K562 (cell line): ENCODE data around the gene ARFGEF3. TPM values are rescaled to one million over a fixed set of nuclear protein-coding genes. Genes with fewer than 3 reads are reported as not detected.
A peak's percentile ranks its signal among the peaks of the same experiment; 100 is the strongest.

Experiments
- CCAR2 ChIP-seq: fragments of 200-400 bp; formaldehyde crosslinking; IDR thresholded peaks from 2 replicates; pipeline ENCODE4 v1.6.1; 2017; ENCODE audit warnings: mild to moderate bottlenecking, low read depth, low read length
- ELF1 ChIP-seq: fragments of 200-800 bp; sonication (Bioruptor generic); IDR thresholded peaks from 2 replicates; pipeline ENCODE4 v1.6.1; 2016; ENCODE audit warnings: missing genetic modification characterization, missing compliant biosample characterization
- FOXM1 ChIP-seq, 2 experiments: fragments of 450-650 bp in 1 of 2; sonication (generic) in 1 of 2; formaldehyde crosslinking in 1 of 2; IDR thresholded peaks; 2 replicates each; pipeline versions ENCODE4 v1.6.1 to v1.9.0; 2017 to 2022; ENCODE audit warnings: low read depth in 2 of 2, mild to moderate bottlenecking in 2 of 2, missing genetic modification reagents in 1 of 2, moderate library complexity in 1 of 2
- KLF10 ChIP-seq: fragments of 250-450 bp; sonication (Bioruptor Pico); IDR thresholded peaks from 2 replicates; pipeline ENCODE4 v1.6.1; 2021; ENCODE audit warnings: matching md5 sums
- NR2C1 ChIP-seq, 2 experiments: fragments of 450-650 bp; IDR thresholded peaks; 2 replicates each; pipeline ENCODE4 v1.6.1; 2017; ENCODE audit warnings: mild to moderate bottlenecking in 2 of 2, antibody characterized with exemption in 1 of 2, inconsistent platforms in 1 of 2, missing compliant biosample characterization in 1 of 2, missing genetic modification characterization in 1 of 2
- RCOR1 ChIP-seq, 2 experiments: IDR thresholded peaks; 2 replicates each; pipeline ENCODE4 v1.6.1; 2012; ENCODE audit warnings: low read depth in 2 of 2, low read length in 2 of 2, borderline replicate concordance in 1 of 2, improper control_type of control experiment in 1 of 2
- TAL1 ChIP-seq: fragments of 450-650 bp; IDR thresholded peaks from 2 replicates; pipeline ENCODE4 v1.6.1; 2016; ENCODE audit warnings: mild to moderate bottlenecking
- ZKSCAN1 ChIP-seq: fragments of 150-350 bp; IDR thresholded peaks from 2 replicates; pipeline ENCODE4 v1.6.1; 2016; ENCODE audit warnings: low read depth, low read length
- ZNF146 ChIP-seq: IDR thresholded peaks from one replicate; pipeline ENCODE4 v1.6.1; 2018; ENCODE audit warnings: missing compliant biosample characterization; ENCODE audit not compliant: unreplicated experiment
- ZNF41 ChIP-seq: fragments of 250-450 bp; sonication (Bioruptor Pico); conservative IDR thresholded peaks from 2 replicates; pipeline ENCODE4 v1.4.0; 2020; ENCODE audit warnings: mild to moderate bottlenecking
- ZNF644 ChIP-seq: fragments of 200-800 bp; sonication (Bioruptor generic); IDR thresholded peaks from 2 replicates; pipeline ENCODE4 v1.6.1; 2016; ENCODE audit warnings: low read depth, missing genetic modification characterization, missing compliant biosample characterization
- polyA plus RNA-seq, 8 experiments: library from polyadenylated mRNA; depleted of rRNA in 4 of 8; stranded (reverse) in 5 of 8; unstranded in 3 of 8; fragments of >200 nt; fragmentation: Nextera tagmentation in 2 of 8; fragmentation: Illumina TruSeq in 1 of 8; extraction: Ambion mirVana in 2 of 8; extraction: Trizol in 1 of 8; gene quantifications; 2 replicates each; pipeline versions ENCODE4 v1.2.1 to v1.2.3, GENCODE V29; 2011 to 2014; ENCODE audit warnings: inconsistent platforms in 1 of 8, missing spikeins in 1 of 8
- total RNA-seq, 7 experiments: library from RNA; depleted of rRNA in 6 of 7; stranded (reverse); fragments of >200 nt in 6 of 7; fragmentation: Illumina TruSeq in 2 of 7; extraction: Trizol in 2 of 7; gene quantifications; 2 replicates each; pipeline versions ENCODE4 v1.2.1 to v1.2.3, GENCODE V29; 2011 to 2021; ENCODE audit warnings: low replicate concordance in 1 of 7
- TF ChIP-seq, protein P1 (sequence below): fragments of 250-450 bp; sonication (Bioruptor Pico); IDR thresholded peaks from 2 replicates; pipeline ENCODE4 v1.5.0; 2020; ENCODE audit warnings: mild to moderate bottlenecking, borderline replicate concordance
- TF ChIP-seq, protein P2 (sequence below): fragments of 250-450 bp; sonication (Bioruptor Pico); IDR thresholded peaks from 2 replicates; pipeline ENCODE4 v1.8.0; 2022; ENCODE audit warnings: moderate library complexity, mild to moderate bottlenecking, inconsistent platforms
- TF ChIP-seq, protein P3 (sequence below): sonication (generic); formaldehyde crosslinking; IDR thresholded peaks from 2 replicates; pipeline ENCODE4 v1.5.0; 2020; ENCODE audit warnings: missing genetic modification reagents
- TF ChIP-seq, protein P4 (sequence below): fragments of 250-450 bp; sonication (Bioruptor Pico); IDR thresholded peaks from 2 replicates; pipeline ENCODE4 v1.5.0; 2022; ENCODE audit warnings: mild to moderate bottlenecking
- TF ChIP-seq, protein P5 (sequence below): fragments of 450-650 bp; IDR thresholded peaks from 2 replicates; pipeline ENCODE4 v1.6.1; 2016; ENCODE audit warnings: low read depth, mild to moderate bottlenecking, moderate library complexity
- TF ChIP-seq, protein P6 (sequence below): sonication (generic); IDR thresholded peaks from 2 replicates; pipeline ENCODE4 v1.6.1; 2016
- TF ChIP-seq, protein P7 (sequence below), 2 experiments: fragments of 450-650 bp in 1 of 2; sonication (generic) in 1 of 2; formaldehyde crosslinking in 1 of 2; IDR thresholded peaks in 1 of 2; conservative IDR thresholded peaks in 1 of 2; 2 replicates each; pipeline versions ENCODE4 v1.6.1 to v1.8.1; 2016 to 2023; ENCODE audit warnings: mild to moderate bottlenecking in 2 of 2, moderate library complexity in 2 of 2, inconsistent platforms in 1 of 2, missing genetic modification reagents in 1 of 2

The ARFGEF3 gene
- total and polyA plus RNA-seq, 9 of the 15 experiments (the other 6 are each of a cell fraction or from before 2014, with no cell fraction given) = under 0.01 to 0.02 TPM; not detected in 7

DNA sequence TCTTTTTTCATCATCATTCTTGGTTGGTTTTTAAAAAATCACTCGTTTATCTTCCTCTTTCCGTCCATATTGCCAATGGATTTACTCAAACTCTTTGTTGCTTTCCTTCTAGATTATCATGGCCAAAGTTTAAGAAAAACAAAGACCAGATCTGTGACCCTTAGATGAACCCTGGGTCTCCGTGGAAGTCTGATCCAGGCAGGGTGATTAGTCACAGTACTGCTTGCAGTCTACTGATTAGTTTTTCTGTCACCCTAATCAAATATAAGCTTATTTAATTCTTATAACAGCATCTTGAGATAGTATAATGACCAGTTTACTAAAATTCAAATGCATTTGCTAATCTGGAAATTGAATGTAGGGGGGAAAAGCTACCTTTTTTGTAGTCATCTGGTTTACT, 210.0 kb downstream of the ARFGEF3 start (continued):
- TF ChIP-seq, protein P1, sequence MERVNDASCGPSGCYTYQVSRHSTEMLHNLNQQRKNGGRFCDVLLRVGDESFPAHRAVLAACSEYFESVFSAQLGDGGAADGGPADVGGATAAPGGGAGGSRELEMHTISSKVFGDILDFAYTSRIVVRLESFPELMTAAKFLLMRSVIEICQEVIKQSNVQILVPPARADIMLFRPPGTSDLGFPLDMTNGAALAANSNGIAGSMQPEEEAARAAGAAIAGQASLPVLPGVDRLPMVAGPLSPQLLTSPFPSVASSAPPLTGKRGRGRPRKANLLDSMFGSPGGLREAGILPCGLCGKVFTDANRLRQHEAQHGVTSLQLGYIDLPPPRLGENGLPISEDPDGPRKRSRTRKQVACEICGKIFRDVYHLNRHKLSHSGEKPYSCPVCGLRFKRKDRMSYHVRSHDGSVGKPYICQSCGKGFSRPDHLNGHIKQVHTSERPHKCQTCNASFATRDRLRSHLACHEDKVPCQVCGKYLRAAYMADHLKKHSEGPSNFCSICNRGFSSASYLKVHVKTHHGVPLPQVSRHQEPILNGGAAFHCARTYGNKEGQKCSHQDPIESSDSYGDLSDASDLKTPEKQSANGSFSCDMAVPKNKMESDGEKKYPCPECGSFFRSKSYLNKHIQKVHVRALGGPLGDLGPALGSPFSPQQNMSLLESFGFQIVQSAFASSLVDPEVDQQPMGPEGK (CRISPR knock-in tag) = no peak
- TF ChIP-seq TAL1 (peak; percentile 64), NR2C1 (IDR thresholded peaks at IDR 0.05) (no peak), NR2C1 (tag; IDR thresholded peaks at IDR 0.05) (peak; percentile 49; the same call in 1 of the 2 replicates), CCAR2 (no peak), ZNF41 (CRISPR knock-in tag) (no peak), FOXM1 (IDR thresholded peaks at IDR 0.05; ENCODE audit: low read depth) (no peak), FOXM1 (CRISPR knock-in tag; IDR thresholded peaks at IDR 0.05; ENCODE audit: low read depth) (no peak), RCOR1 (IDR thresholded peaks at IDR 0.05; ENCODE audit: borderline replicate concordance in 1 of 2, low read depth in 2 of 2, low read length in 2 of 2) (peak in 1 of 2 experiments; percentile 60; a peak in 1 of 4 replicates), ZKSCAN1 (no peak), KLF10 (CRISPR knock-in tag) (no peak), ELF1 (tag) (no peak), ZNF644 (tag) (no peak; the same call in 1 of the 2 replicates), ZNF146 (CRISPR knock-in tag) (no peak)
- TF ChIP-seq, protein P2, sequence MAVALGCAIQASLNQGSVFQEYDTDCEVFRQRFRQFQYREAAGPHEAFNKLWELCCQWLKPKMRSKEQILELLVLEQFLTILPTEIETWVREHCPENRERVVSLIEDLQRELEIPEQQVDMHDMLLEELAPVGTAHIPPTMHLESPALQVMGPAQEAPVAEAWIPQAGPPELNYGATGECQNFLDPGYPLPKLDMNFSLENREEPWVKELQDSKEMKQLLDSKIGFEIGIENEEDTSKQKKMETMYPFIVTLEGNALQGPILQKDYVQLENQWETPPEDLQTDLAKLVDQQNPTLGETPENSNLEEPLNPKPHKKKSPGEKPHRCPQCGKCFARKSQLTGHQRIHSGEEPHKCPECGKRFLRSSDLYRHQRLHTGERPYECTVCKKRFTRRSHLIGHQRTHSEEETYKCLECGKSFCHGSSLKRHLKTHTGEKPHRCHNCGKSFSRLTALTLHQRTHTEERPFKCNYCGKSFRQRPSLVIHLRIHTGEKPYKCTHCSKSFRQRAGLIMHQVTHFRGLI (CRISPR knock-in tag) = no peak
- TF ChIP-seq, protein P3, sequence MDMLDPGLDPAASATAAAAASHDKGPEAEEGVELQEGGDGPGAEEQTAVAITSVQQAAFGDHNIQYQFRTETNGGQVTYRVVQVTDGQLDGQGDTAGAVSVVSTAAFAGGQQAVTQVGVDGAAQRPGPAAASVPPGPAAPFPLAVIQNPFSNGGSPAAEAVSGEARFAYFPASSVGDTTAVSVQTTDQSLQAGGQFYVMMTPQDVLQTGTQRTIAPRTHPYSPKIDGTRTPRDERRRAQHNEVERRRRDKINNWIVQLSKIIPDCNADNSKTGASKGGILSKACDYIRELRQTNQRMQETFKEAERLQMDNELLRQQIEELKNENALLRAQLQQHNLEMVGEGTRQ = no peak
- TF ChIP-seq, protein P4, sequence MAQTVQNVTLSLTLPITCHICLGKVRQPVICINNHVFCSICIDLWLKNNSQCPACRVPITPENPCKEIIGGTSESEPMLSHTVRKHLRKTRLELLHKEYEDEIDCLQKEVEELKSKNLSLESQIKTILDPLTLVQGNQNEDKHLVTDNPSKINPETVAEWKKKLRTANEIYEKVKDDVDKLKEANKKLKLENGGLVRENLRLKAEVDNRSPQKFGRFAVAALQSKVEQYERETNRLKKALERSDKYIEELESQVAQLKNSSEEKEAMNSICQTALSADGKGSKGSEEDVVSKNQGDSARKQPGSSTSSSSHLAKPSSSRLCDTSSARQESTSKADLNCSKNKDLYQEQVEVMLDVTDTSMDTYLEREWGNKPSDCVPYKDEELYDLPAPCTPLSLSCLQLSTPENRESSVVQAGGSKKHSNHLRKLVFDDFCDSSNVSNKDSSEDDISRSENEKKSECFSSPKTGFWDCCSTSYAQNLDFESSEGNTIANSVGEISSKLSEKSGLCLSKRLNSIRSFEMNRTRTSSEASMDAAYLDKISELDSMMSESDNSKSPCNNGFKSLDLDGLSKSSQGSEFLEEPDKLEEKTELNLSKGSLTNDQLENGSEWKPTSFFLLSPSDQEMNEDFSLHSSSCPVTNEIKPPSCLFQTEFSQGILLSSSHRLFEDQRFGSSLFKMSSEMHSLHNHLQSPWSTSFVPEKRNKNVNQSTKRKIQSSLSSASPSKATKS (CRISPR knock-in tag) = no peak
- TF ChIP-seq, protein P5, sequence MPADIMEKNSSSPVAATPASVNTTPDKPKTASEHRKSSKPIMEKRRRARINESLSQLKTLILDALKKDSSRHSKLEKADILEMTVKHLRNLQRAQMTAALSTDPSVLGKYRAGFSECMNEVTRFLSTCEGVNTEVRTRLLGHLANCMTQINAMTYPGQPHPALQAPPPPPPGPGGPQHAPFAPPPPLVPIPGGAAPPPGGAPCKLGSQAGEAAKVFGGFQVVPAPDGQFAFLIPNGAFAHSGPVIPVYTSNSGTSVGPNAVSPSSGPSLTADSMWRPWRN = no peak
- TF ChIP-seq, protein P6, sequence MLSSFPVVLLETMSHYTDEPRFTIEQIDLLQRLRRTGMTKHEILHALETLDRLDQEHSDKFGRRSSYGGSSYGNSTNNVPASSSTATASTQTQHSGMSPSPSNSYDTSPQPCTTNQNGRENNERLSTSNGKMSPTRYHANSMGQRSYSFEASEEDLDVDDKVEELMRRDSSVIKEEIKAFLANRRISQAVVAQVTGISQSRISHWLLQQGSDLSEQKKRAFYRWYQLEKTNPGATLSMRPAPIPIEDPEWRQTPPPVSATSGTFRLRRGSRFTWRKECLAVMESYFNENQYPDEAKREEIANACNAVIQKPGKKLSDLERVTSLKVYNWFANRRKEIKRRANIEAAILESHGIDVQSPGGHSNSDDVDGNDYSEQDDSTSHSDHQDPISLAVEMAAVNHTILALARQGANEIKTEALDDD = peak; percentile 76; the same call in 1 of the 2 replicates
- TF ChIP-seq, protein P7, sequence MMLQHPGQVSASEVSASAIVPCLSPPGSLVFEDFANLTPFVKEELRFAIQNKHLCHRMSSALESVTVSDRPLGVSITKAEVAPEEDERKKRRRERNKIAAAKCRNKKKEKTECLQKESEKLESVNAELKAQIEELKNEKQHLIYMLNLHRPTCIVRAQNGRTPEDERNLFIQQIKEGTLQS (IDR thresholded peaks at IDR 0.05) = peak; percentile 31; the same call in 1 of the 2 replicates
- TF ChIP-seq, protein P7 (CRISPR knock-in tag; conservative IDR thresholded peaks at IDR 0.05) = no peak
